Keratinocyte (primary cell): ENCODE data around the gene ZNRD2. TPM values are rescaled to one million over a fixed set of nuclear protein-coding genes. Genes with fewer than 3 reads are reported as not detected.

Source experiments
- DNase-seq: peaks from one replicate; pipeline ENCODE4 v3.0.0-alpha.2; 2011; ENCODE audit warnings: low read depth, missing footprints, low spot score
- FAIRE-seq: peaks from 2 replicates; lab custom pipeline; 2011; peaks lifted over from hg19 to GRCh38; lab: Jason Lieb, UNC
- H2AFZ ChIP-seq: 2 replicates; pipeline ENCODE4 v1.6.0; 2012; ENCODE audit warnings: low read length, control low read depth, inconsistent platforms; ENCODE audit not compliant: control insufficient read depth
- H3K27ac ChIP-seq: 2 replicates; pipeline ENCODE4 v1.5.1; 2011; ENCODE audit warnings: low read length; ENCODE audit not compliant: control insufficient read depth, insufficient read depth
- H3K27me3 ChIP-seq: 3 replicates; pipeline ENCODE4 v1.6.0; 2011; ENCODE audit warnings: low read length; ENCODE audit not compliant: control insufficient read depth, insufficient read depth; ENCODE audit errors: extremely low read depth
- H3K36me3 ChIP-seq, 2 experiments: 2 replicates in 1 of 2; 3 replicates in 1 of 2; pipeline ENCODE4 v1.5.1; 2011; ENCODE audit warnings: low read length in 2 of 2, mild to moderate bottlenecking in 1 of 2; ENCODE audit not compliant: control insufficient read depth in 2 of 2, insufficient read depth in 2 of 2; ENCODE audit errors: extremely low read depth in 1 of 2
- H3K4me1 ChIP-seq: 3 replicates; pipeline ENCODE4 v1.5.1; 2011; ENCODE audit warnings: low read length; ENCODE audit not compliant: control insufficient read depth, insufficient read depth; ENCODE audit errors: extremely low read depth
- H3K4me2 ChIP-seq: 3 replicates; pipeline ENCODE4 v1.6.0; 2011; ENCODE audit warnings: low read depth, low read length; ENCODE audit not compliant: control insufficient read depth, insufficient read depth; ENCODE audit errors: extremely low read depth
- H3K4me3 ChIP-seq, 3 experiments: fragments of 200-600 bp in 1 of 3; sonication (generic) in 1 of 3; 2 replicates in 2 of 3; 3 replicates in 1 of 3; pipeline ENCODE4 v1.5.1; 2011 to 2016; ENCODE audit warnings: low read length in 3 of 3, mild to moderate bottlenecking in 3 of 3, control low read depth in 2 of 3, inconsistent platforms in 1 of 3, low read depth in 1 of 3, mixed read lengths in 1 of 3, mixed run types in 1 of 3, moderate library complexity in 1 of 3; ENCODE audit not compliant: control insufficient read depth in 2 of 3, insufficient read depth in 2 of 3; ENCODE audit errors: extremely low read depth in 1 of 3
- H3K79me2 ChIP-seq: 2 replicates; pipeline ENCODE4 v1.6.0; 2012; ENCODE audit warnings: low read length; ENCODE audit not compliant: control insufficient read depth, insufficient read depth
- H3K9ac ChIP-seq: 3 replicates; pipeline ENCODE4 v1.6.0; 2011; ENCODE audit warnings: low read length; ENCODE audit not compliant: control insufficient read depth, insufficient read depth; ENCODE audit errors: extremely low read depth
- H3K9me1 ChIP-seq: 3 replicates; pipeline ENCODE4 v1.6.0; 2011; ENCODE audit warnings: low read length; ENCODE audit not compliant: control insufficient read depth, insufficient read depth; ENCODE audit errors: extremely low read depth
- H3K9me3 ChIP-seq: 2 replicates; pipeline ENCODE4 v1.5.1; 2012; ENCODE audit warnings: low read depth, low read length; ENCODE audit not compliant: control insufficient read depth
- H4K20me1 ChIP-seq: 3 replicates; pipeline ENCODE4 v1.6.0; 2011; ENCODE audit warnings: low read length; ENCODE audit not compliant: control insufficient read depth, insufficient read depth; ENCODE audit errors: extremely low read depth
- EZH2 ChIP-seq: IDR thresholded peaks from one replicate; pipeline ENCODE4 v1.6.1; 2012; ENCODE audit warnings: inconsistent platforms, mild to moderate bottlenecking, low read length, moderate library complexity
- dilution Hi-C: fragments of 300-500 bp; cut with MboI; formaldehyde crosslinking; loops from one replicate; pipeline ENCODE4 v1.7.0; 2020; ENCODE audit warnings: low sequenced_read_pairs; ENCODE audit not compliant: extremely low pct_ligation_motif_present
- polyA plus RNA-seq, 5 experiments: library from polyadenylated mRNA; depleted of rRNA in 3 of 5; stranded (reverse) in 3 of 5; stranded (forward) in 1 of 5; unstranded in 1 of 5; fragments of >200 nt; gene quantifications; 1 replicate in 1 of 5; 2 replicates in 3 of 5; 3 replicates in 1 of 5; pipeline versions ENCODE4 v1.2.1 to v1.2.3, GENCODE V29; 2011 to 2012; ENCODE audit warnings: missing spikeins in 2 of 5, low read depth in 1 of 5, low replicate concordance in 1 of 5
- TF ChIP-seq, protein P1 (sequence below), 3 experiments: IDR thresholded peaks in 1 of 3; conservative IDR thresholded peaks in 1 of 3; optimal IDR thresholded peaks in 1 of 3; 2 replicates in 2 of 3; 3 replicates in 1 of 3; pipeline versions ENCODE3 to v1.5.1; 2011; ENCODE audit warnings: low read length in 3 of 3, mild to moderate bottlenecking in 3 of 3, moderate library complexity in 2 of 3, control low read depth in 1 of 3, inconsistent platforms in 1 of 3; ENCODE audit not compliant: insufficient read depth in 2 of 3; ENCODE audit errors: extremely low read depth in 1 of 3

ZNRD2 gene
- polyA plus RNA-seq, 1 donor (not counting 4 experiments of a cell fraction or from before 2014, with no cell fraction given) = 33.6 TPM

- Histone ChIP-seq H3K27ac (no peak overlapping the region), H3K9ac (no peak overlapping the region), H4K20me1 (no peaks in the 10 kb centered on the region), H3K4me1 (peaks cover 23% of the 10 kb centered on the region), H3K4me3 (no peak overlapping the region), H3K27me3 (no peaks in the 10 kb centered on the region), H3K79me2 (no peaks in the 10 kb centered on the region), H2AFZ (no peak overlapping the region), H3K9me3 (no peaks in the 10 kb centered on the region), H3K9me1 (no peaks in the 10 kb centered on the region), H3K36me3 (no peaks in the 10 kb centered on the region), H3K4me2 (no peak overlapping the region)
- dilution Hi-C loops = no loop called here
- no peak for FAIRE-seq
- DNase-seq = no peak
- TF ChIP-seq, protein P1, sequence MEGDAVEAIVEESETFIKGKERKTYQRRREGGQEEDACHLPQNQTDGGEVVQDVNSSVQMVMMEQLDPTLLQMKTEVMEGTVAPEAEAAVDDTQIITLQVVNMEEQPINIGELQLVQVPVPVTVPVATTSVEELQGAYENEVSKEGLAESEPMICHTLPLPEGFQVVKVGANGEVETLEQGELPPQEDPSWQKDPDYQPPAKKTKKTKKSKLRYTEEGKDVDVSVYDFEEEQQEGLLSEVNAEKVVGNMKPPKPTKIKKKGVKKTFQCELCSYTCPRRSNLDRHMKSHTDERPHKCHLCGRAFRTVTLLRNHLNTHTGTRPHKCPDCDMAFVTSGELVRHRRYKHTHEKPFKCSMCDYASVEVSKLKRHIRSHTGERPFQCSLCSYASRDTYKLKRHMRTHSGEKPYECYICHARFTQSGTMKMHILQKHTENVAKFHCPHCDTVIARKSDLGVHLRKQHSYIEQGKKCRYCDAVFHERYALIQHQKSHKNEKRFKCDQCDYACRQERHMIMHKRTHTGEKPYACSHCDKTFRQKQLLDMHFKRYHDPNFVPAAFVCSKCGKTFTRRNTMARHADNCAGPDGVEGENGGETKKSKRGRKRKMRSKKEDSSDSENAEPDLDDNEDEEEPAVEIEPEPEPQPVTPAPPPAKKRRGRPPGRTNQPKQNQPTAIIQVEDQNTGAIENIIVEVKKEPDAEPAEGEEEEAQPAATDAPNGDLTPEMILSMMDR (optimal IDR thresholded peaks at IDR 0.05 in 1 of 3, IDR thresholded peaks at IDR 0.05 in 1 of 3, conservative IDR thresholded peaks at IDR 0.05 in 1 of 3; ENCODE audit: extremely low read depth in 1 of 3, insufficient read depth in 2 of 3, low read length in 3 of 3) = no peak
- no peak for TF ChIP-seq EZH2
These were observed 16.8 kb upstream of the ZNRD2 start for GRCh38 chr11:65553301-65554001.

DNA sequence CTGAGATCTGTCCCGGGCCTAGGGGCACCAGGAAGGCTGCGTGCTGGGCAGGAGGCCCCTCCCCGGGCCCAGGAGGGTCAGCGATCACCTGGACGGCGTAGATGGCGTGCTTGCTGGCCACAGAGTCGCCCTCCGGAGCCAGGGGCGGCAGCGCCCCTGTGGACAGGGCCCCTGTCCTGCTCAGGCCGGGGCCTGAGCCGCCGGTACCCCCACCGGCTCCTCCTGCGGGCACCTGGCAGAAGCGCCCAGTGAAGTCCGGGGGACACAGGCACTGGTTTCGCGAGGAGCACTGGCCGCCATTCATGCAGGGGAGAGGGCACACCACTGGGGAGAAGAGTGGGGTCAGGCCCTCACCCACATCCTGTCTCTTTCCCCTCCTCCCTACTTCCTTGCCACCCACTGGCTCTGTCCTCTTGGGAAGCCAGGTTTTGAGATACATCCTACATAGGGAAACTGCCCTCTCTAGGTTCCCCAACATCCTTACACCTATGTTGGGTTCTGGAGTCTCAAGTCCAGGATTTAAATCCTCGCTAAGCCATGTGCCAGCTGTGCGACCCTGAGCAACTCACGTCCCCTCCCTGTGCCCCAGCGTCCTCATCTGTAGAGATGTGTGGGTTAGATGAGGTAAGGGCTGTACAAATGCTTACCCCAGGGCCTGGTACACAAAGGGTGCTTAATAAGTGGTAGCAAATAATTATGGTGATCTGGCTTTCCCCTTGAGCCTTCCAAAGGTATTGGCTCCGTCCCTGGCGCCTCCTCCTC lies 16.0 kb upstream of the ZNRD2 start:
- Histone ChIP-seq H3K27ac (no peak overlapping the region), H3K27me3 (no peaks in the 10 kb centered on the region), H3K4me2 (no peak overlapping the region), H3K9ac (no peak overlapping the region), H2AFZ (no peak overlapping the region), H3K4me1 (peaks cover 31% of the 10 kb centered on the region), H3K4me3 (no peak overlapping the region), H3K79me2 (no peaks in the 10 kb centered on the region), H3K9me1 (peaks cover 2% of the 10 kb centered on the region), H4K20me1 (no peaks in the 10 kb centered on the region), H3K9me3 (no peaks in the 10 kb centered on the region), H3K36me3 (no peaks in the 10 kb centered on the region)
- dilution Hi-C loops = no loop called here
- TF ChIP-seq, protein P1 (optimal IDR thresholded peaks at IDR 0.05 in 1 of 3, IDR thresholded peaks at IDR 0.05 in 1 of 3, conservative IDR thresholded peaks at IDR 0.05 in 1 of 3; ENCODE audit: extremely low read depth in 1 of 3, insufficient read depth in 2 of 3, low read length in 3 of 3) = no peak
- no peak for TF ChIP-seq EZH2
- no peak for FAIRE-seq
- no peak for DNase-seq
